HEK293 (cell line): ENCODE data around the gene RLF.

ENCODE experiments used
- CTCF ChIA-PET: fragments of 350-600 bp; formaldehyde crosslinking; extraction: SDS; loops from one replicate; lab custom pipeline; 2021; ENCODE audit warnings: antibody characterized with exemption; lab: Yijun Ruan, JAX
- POLR2A ChIA-PET: fragments of 300-600 bp; formaldehyde crosslinking; extraction: SDS; loops from one replicate; lab custom pipeline; 2020; ENCODE audit warnings: antibody characterized with exemption, inconsistent platforms; lab: Yijun Ruan, JAX
- H3K27ac ChIP-seq: fragments of 200-500 bp; sonication (Bioruptor generic); 2 replicates; pipeline ENCODE4 v1.5.1; 2014; ENCODE audit warnings: low read depth, low read length, control low read depth, inconsistent platforms; ENCODE audit errors: extremely low read depth
- H3K36me3 ChIP-seq, 2 experiments: fragments of 200-500 bp in 1 of 2; sonication (Bioruptor generic) in 1 of 2; 1 replicate in 1 of 2; 2 replicates in 1 of 2; pipeline ENCODE4 v1.5.1; 2014 to 2017; ENCODE audit warnings: inconsistent platforms in 2 of 2, low read length in 2 of 2; ENCODE audit not compliant: control insufficient read depth in 2 of 2, insufficient read depth in 1 of 2
- H3K4me1 ChIP-seq: fragments of 200-500 bp; sonication (Bioruptor generic); 2 replicates; pipeline ENCODE4 v1.5.1; 2014; ENCODE audit warnings: mild to moderate bottlenecking, low read length, inconsistent platforms; ENCODE audit not compliant: control insufficient read depth, insufficient read depth
- H3K4me3 ChIP-seq: 2 replicates; pipeline ENCODE4 v1.5.1; 2011; ENCODE audit warnings: low read depth, mild to moderate bottlenecking, control low read depth, low read length, moderate library complexity
- H3K9me3 ChIP-seq: fragments of 200-500 bp; sonication (Bioruptor generic); 2 replicates; pipeline ENCODE4 v1.5.1; 2014; ENCODE audit warnings: low read depth, low read length, inconsistent platforms; ENCODE audit not compliant: control insufficient read depth, insufficient read depth
- MEIS1 ChIP-seq: sonication (generic); formaldehyde crosslinking; IDR thresholded peaks from 2 replicates; pipeline ENCODE4 v1.8.1; 2022; ENCODE audit warnings: missing genetic modification reagents, mild to moderate bottlenecking, borderline replicate concordance
- MZF1 ChIP-seq: fragments of 450-650 bp; formaldehyde crosslinking; IDR thresholded peaks from 2 replicates; pipeline ENCODE4 v1.5.1; 2017; ENCODE audit warnings: missing biosample characterization, missing genetic modification characterization, borderline replicate concordance
- OVOL3 ChIP-seq: fragments of 450-650 bp; formaldehyde crosslinking; IDR thresholded peaks from 2 replicates; pipeline ENCODE4 v1.5.1; 2016; ENCODE audit warnings: missing biosample characterization, missing genetic modification characterization
- PRDM1 ChIP-seq: fragments of 450-650 bp; formaldehyde crosslinking; IDR thresholded peaks from 2 replicates; pipeline ENCODE4; 2016; ENCODE audit warnings: missing biosample characterization, missing genetic modification characterization
- RBAK ChIP-seq: fragments of 450-650 bp; formaldehyde crosslinking; IDR thresholded peaks from 2 replicates; pipeline ENCODE4 v1.5.1; 2016; ENCODE audit warnings: missing biosample characterization, missing genetic modification characterization
- ZFP37 ChIP-seq: fragments of 450-650 bp; formaldehyde crosslinking; IDR thresholded peaks from 2 replicates; pipeline ENCODE4 v1.5.1; 2016; ENCODE audit warnings: missing biosample characterization, missing genetic modification characterization
- ZNF223 ChIP-seq: fragments of 450-650 bp; formaldehyde crosslinking; IDR thresholded peaks from 2 replicates; pipeline ENCODE4 v1.5.1; 2016; ENCODE audit warnings: missing biosample characterization, missing genetic modification characterization
- ZNF239 ChIP-seq: fragments of 450-650 bp; formaldehyde crosslinking; IDR thresholded peaks from 2 replicates; pipeline ENCODE4 v1.5.1; 2016; ENCODE audit warnings: missing biosample characterization, missing genetic modification characterization
- ZNF292 ChIP-seq: fragments of 450-650 bp; formaldehyde crosslinking; IDR thresholded peaks from 2 replicates; pipeline ENCODE4 v1.5.1; 2016; ENCODE audit warnings: low read depth, missing biosample characterization, missing genetic modification characterization, borderline replicate concordance
- ZNF302 ChIP-seq: fragments of 450-650 bp; formaldehyde crosslinking; IDR thresholded peaks from 2 replicates; pipeline ENCODE4 v1.5.1; 2016; ENCODE audit warnings: missing biosample characterization, missing genetic modification characterization, low read depth
- ZNF558 ChIP-seq: fragments of 450-650 bp; formaldehyde crosslinking; IDR thresholded peaks from 2 replicates; pipeline ENCODE4 v1.5.1; 2016; ENCODE audit warnings: missing biosample characterization, missing genetic modification characterization
- ZNF600 ChIP-seq: fragments of 450-650 bp; formaldehyde crosslinking; IDR thresholded peaks from 2 replicates; pipeline ENCODE4 v1.5.1; 2016; ENCODE audit warnings: missing biosample characterization, missing genetic modification characterization
- TF ChIP-seq, protein P1 (sequence below): fragments of 450-650 bp; formaldehyde crosslinking; IDR thresholded peaks from 2 replicates; pipeline ENCODE4 v1.5.1; 2016; ENCODE audit warnings: missing biosample characterization, missing genetic modification characterization
- TF ChIP-seq, protein P2 (sequence below): fragments of 450-650 bp; formaldehyde crosslinking; IDR thresholded peaks from 2 replicates; pipeline ENCODE4; 2016; ENCODE audit warnings: missing biosample characterization, missing genetic modification characterization
- TF ChIP-seq, protein P3 (sequence below): fragments of 450-650 bp; formaldehyde crosslinking; IDR thresholded peaks from 2 replicates; pipeline ENCODE4 v1.5.1; 2016; ENCODE audit warnings: missing biosample characterization, missing genetic modification characterization
- TF ChIP-seq, protein P4 (sequence below): fragments of 450-650 bp; formaldehyde crosslinking; IDR thresholded peaks from 2 replicates; pipeline ENCODE4 v1.5.1; 2017; ENCODE audit warnings: missing biosample characterization, missing genetic modification characterization
- TF ChIP-seq, protein P5 (sequence below): fragments of 450-650 bp; formaldehyde crosslinking; IDR thresholded peaks from 2 replicates; pipeline ENCODE4 v1.5.1; 2016; ENCODE audit warnings: missing biosample characterization, missing genetic modification characterization

RLF gene

DNA sequence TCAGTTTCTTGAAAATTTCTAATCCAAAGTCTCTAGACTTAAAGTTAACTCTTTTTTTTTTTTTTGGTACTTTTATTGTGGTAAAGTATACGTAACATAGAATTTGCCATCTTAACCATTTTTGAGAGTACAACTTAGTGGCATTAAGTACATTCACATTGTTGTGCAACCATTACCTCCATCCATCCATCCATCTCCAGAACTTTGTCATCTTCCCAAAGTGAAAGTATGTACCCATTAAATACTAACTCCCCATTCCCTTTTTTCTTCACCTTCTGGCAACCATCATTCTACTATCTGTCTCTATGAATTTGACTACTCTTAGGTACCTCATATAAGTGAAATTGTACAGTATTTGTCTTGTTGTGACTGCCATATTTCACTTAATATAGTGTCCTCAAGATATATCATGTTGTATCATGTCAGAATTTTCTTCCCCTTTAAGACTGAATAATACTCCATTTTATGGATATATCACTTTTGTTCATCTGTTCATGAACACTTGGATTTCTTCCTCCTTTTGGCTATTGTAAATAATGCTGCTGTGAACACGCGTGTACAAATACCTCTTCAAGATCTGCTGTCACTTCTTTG is 18.4 kb downstream of the RLF start:
- POLR2A ChIA-PET = no interaction called here
- Histone ChIP-seq H3K9me3 (no peaks in the 10 kb centered on the region), H3K27ac (no peak overlapping the region), H3K4me3 (no peak overlapping the region), H3K36me3 (no peaks in the 10 kb centered on the region; a peak in 1 of 3 replicates), H3K4me1 (no peaks in the 10 kb centered on the region)
- TF ChIP-seq ZFP37 (tag by site-specific recombination) (no peak), ZNF302 (no peak), ZNF239 (tag by site-specific recombination) (no peak), PRDM1 (tag by site-specific recombination) (peak; percentile 81), MEIS1 (CRISPR knock-in tag) (no peak), OVOL3 (tag by site-specific recombination) (no peak), ZNF558 (tag by site-specific recombination) (no peak), ZNF292 (tag by site-specific recombination) (no peak), ZNF223 (tag by site-specific recombination) (no peak), ZNF600 (tag by site-specific recombination) (no peak), RBAK (no peak), MZF1 (tag by site-specific recombination) (peak; percentile 31; the same call in 1 of the 2 replicates)
- TF ChIP-seq, protein P1, sequence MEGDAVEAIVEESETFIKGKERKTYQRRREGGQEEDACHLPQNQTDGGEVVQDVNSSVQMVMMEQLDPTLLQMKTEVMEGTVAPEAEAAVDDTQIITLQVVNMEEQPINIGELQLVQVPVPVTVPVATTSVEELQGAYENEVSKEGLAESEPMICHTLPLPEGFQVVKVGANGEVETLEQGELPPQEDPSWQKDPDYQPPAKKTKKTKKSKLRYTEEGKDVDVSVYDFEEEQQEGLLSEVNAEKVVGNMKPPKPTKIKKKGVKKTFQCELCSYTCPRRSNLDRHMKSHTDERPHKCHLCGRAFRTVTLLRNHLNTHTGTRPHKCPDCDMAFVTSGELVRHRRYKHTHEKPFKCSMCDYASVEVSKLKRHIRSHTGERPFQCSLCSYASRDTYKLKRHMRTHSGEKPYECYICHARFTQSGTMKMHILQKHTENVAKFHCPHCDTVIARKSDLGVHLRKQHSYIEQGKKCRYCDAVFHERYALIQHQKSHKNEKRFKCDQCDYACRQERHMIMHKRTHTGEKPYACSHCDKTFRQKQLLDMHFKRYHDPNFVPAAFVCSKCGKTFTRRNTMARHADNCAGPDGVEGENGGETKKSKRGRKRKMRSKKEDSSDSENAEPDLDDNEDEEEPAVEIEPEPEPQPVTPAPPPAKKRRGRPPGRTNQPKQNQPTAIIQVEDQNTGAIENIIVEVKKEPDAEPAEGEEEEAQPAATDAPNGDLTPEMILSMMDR = no peak
- TF ChIP-seq, protein P2, sequence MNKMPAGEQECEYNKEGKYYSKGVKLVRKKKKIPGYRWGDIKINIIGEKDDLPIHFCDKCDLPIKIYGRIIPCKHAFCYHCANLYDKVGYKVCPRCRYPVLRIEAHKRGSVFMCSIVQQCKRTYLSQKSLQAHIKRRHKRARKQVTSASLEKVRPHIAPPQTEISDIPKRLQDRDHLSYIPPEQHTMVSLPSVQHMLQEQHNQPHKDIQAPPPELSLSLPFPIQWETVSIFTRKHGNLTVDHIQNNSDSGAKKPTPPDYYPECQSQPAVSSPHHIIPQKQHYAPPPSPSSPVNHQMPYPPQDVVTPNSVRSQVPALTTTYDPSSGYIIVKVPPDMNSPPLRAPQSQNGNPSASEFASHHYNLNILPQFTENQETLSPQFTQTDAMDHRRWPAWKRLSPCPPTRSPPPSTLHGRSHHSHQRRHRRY (tag by site-specific recombination) = no peak
- TF ChIP-seq, protein P3, sequence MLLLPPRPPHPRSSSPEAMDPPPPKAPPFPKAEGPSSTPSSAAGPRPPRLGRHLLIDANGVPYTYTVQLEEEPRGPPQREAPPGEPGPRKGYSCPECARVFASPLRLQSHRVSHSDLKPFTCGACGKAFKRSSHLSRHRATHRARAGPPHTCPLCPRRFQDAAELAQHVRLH (tag by site-specific recombination) = no peak
- CTCF ChIA-PET = interaction anchor here (0.6 kb wide), 1 partner anchor 353 kb away, joined by 3 read pairs; no protein-coding TSS in a partner anchor

DNA sequence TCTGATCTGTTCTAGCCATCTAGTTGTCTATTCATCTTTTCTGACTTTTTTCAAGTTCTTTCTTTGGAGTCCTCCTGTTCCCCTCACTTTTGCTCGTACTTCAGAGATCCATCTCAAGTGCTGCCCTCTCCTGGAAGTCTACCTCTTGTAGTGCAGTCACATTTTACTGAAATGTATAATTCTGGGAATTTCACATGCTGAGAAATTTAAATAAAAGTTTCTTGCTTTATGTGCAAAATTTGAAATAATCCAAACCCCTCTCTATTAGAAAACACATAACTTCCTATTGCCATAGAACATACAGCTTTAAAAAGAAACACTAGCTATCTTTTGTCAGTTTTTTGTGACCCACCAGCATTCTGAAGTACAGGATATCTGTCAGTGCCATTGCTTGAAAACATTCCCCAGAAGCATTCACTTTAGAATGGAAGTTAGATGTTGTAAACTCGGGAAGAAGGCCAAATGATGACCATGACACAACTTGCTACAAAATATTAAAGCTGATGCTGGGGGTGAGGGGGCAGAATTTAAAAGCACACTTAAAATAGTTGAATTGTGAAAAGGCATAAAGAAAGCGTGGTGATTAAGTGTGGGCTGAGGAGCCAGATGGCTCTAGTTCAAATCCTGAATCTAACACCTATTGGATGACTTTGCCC is 22.0 kb downstream of the RLF start:
- CTCF ChIA-PET = interaction anchor here (0.6 to 6.1 kb wide), 19 partner anchors 8 to 1387 kb away, joined by 3 to 49 read pairs (median 4); no protein-coding TSS in a partner anchor
- Histone ChIP-seq H3K4me1 (no peaks in the 10 kb centered on the region), H3K4me3 (no peak overlapping the region), H3K36me3 (no peaks in the 10 kb centered on the region), H3K27ac (no peak overlapping the region), H3K9me3 (no peaks in the 10 kb centered on the region)
- POLR2A ChIA-PET = no interaction called here
- TF ChIP-seq, protein P4, sequence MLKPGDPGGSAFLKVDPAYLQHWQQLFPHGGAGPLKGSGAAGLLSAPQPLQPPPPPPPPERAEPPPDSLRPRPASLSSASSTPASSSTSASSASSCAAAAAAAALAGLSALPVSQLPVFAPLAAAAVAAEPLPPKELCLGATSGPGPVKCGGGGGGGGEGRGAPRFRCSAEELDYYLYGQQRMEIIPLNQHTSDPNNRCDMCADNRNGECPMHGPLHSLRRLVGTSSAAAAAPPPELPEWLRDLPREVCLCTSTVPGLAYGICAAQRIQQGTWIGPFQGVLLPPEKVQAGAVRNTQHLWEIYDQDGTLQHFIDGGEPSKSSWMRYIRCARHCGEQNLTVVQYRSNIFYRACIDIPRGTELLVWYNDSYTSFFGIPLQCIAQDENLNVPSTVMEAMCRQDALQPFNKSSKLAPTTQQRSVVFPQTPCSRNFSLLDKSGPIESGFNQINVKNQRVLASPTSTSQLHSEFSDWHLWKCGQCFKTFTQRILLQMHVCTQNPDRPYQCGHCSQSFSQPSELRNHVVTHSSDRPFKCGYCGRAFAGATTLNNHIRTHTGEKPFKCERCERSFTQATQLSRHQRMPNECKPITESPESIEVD (tag by site-specific recombination) = no peak
- TF ChIP-seq, protein P5, sequence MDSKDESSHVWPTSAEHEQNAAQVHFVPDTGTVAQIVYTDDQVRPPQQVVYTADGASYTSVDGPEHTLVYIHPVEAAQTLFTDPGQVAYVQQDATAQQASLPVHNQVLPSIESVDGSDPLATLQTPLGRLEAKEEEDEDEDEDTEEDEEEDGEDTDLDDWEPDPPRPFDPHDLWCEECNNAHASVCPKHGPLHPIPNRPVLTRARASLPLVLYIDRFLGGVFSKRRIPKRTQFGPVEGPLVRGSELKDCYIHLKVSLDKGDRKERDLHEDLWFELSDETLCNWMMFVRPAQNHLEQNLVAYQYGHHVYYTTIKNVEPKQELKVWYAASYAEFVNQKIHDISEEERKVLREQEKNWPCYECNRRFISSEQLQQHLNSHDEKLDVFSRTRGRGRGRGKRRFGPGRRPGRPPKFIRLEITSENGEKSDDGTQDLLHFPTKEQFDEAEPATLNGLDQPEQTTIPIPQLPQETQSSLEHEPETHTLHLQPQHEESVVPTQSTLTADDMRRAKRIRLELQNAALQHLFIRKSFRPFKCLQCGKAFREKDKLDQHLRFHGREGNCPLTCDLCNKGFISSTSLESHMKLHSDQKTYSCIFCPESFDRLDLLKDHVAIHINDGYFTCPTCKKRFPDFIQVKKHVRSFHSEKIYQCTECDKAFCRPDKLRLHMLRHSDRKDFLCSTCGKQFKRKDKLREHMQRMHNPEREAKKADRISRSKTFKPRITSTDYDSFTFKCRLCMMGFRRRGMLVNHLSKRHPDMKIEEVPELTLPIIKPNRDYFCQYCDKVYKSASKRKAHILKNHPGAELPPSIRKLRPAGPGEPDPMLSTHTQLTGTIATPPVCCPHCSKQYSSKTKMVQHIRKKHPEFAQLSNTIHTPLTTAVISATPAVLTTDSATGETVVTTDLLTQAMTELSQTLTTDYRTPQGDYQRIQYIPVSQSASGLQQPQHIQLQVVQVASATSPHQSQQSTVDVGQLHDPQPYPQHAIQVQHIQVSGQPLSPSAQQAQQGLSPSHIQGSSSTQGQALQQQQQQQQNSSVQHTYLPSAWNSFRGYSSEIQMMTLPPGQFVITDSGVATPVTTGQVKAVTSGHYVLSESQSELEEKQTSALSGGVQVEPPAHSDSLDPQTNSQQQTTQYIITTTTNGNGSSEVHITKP (tag by site-specific recombination) = 0 out of 2 replicates have a peak, but pooled peaks have one; percentile 29
- peak; percentile 60 for TF ChIP-seq PRDM1 (tag by site-specific recombination)
